Astrocyte (in vitro differentiated cells and primary cell): Measurements from ENCODE around the gene ZNF837. TPM values are rescaled to one million over a fixed set of nuclear protein-coding genes. Genes with fewer than 3 reads are reported as not detected.

Source experiments
- DNase-seq: peaks from one replicate; pipeline ENCODE4 v3.0.0-alpha.2; 2010; ENCODE audit warnings: low read depth
- FAIRE-seq: peaks from 2 replicates; lab custom pipeline; 2011; peaks lifted over from hg19 to GRCh38; lab: Jason Lieb, UNC
- H2AFZ ChIP-seq: 2 replicates; pipeline ENCODE4 v1.6.0; 2012; ENCODE audit warnings: low read depth, low read length, inconsistent platforms
- H3K27ac ChIP-seq: 2 replicates; pipeline ENCODE4 v1.5.1; 2011; ENCODE audit warnings: low read depth, low read length, inconsistent platforms
- H3K27me3 ChIP-seq: 2 replicates; pipeline ENCODE4 v1.6.0; 2011; ENCODE audit warnings: low read length, inconsistent platforms; ENCODE audit not compliant: insufficient read depth
- H3K36me3 ChIP-seq: 2 replicates; pipeline ENCODE4 v1.5.1; 2011; ENCODE audit warnings: low read length, inconsistent platforms; ENCODE audit not compliant: insufficient read depth
- H3K4me1 ChIP-seq: 2 replicates; pipeline ENCODE4 v1.5.1; 2011; ENCODE audit warnings: low read length, inconsistent platforms; ENCODE audit not compliant: insufficient read depth
- H3K4me2 ChIP-seq: 2 replicates; pipeline ENCODE4 v1.6.0; 2012; ENCODE audit warnings: low read length, inconsistent platforms
- H3K4me3 ChIP-seq: 2 replicates; pipeline ENCODE4 v1.5.1; 2011; ENCODE audit warnings: low read depth, mild to moderate bottlenecking, low read length, inconsistent platforms; ENCODE audit not compliant: insufficient read depth
- H3K79me2 ChIP-seq: 2 replicates; pipeline ENCODE4 v1.6.0; 2012; ENCODE audit warnings: mild to moderate bottlenecking, low read length, inconsistent platforms; ENCODE audit not compliant: insufficient read depth
- H3K9ac ChIP-seq: 2 replicates; pipeline ENCODE4 v1.6.0; 2012; ENCODE audit warnings: mild to moderate bottlenecking, low read length, inconsistent platforms
- H3K9me3 ChIP-seq: 2 replicates; pipeline ENCODE4 v1.5.1; 2012; ENCODE audit warnings: low read depth, mild to moderate bottlenecking, low read length, inconsistent platforms; ENCODE audit not compliant: insufficient read depth
- H4K20me1 ChIP-seq: 2 replicates; pipeline ENCODE4 v1.6.0; 2012; ENCODE audit warnings: low read length, inconsistent platforms; ENCODE audit not compliant: insufficient read depth
- H3K27ac Mint-ChIP-seq: one replicate; pipeline ENCODE4 v1.8.0; 2021; ENCODE audit warnings: mild to moderate bottlenecking, mixed read lengths; ENCODE audit not compliant: unreplicated experiment
- H3K27me3 Mint-ChIP-seq: one replicate; pipeline ENCODE4 v1.8.0; 2021; ENCODE audit warnings: low read depth, mixed read lengths; ENCODE audit not compliant: unreplicated experiment
- H3K36me3 Mint-ChIP-seq: one replicate; pipeline ENCODE4 v1.8.0; 2021; ENCODE audit warnings: low read depth, mixed read lengths; ENCODE audit not compliant: unreplicated experiment
- H3K4me1 Mint-ChIP-seq: one replicate; pipeline ENCODE4 v1.8.0; 2021; ENCODE audit warnings: low read depth, mixed read lengths; ENCODE audit not compliant: unreplicated experiment
- H3K4me3 Mint-ChIP-seq: one replicate; pipeline ENCODE4 v1.8.0; 2021; ENCODE audit warnings: mild to moderate bottlenecking, moderate library complexity, mixed read lengths; ENCODE audit not compliant: unreplicated experiment
- H3K9me3 Mint-ChIP-seq: one replicate; pipeline ENCODE4 v1.8.0; 2021; ENCODE audit warnings: mild to moderate bottlenecking, mixed read lengths; ENCODE audit not compliant: unreplicated experiment
- EZH2 ChIP-seq: IDR thresholded peaks from 2 replicates; pipeline ENCODE4 v1.6.1; 2012; ENCODE audit warnings: mild to moderate bottlenecking, low read length, inconsistent platforms; ENCODE audit not compliant: insufficient read depth
- total RNA-seq: library from RNA; stranded (reverse); gene quantifications from 2 replicates; pipeline ENCODE4 v1.2.1, GENCODE V29; 2021
- TF ChIP-seq, protein P1 (sequence below): IDR thresholded peaks from 2 replicates; pipeline ENCODE4 v1.5.1; 2011; ENCODE audit warnings: low read depth, mild to moderate bottlenecking, inconsistent platforms, low read length, moderate library complexity; ENCODE audit not compliant: insufficient read depth

ZNF837 gene
- total RNA-seq, 1 donor from 2014 or later = 2.4 TPM

DNA sequence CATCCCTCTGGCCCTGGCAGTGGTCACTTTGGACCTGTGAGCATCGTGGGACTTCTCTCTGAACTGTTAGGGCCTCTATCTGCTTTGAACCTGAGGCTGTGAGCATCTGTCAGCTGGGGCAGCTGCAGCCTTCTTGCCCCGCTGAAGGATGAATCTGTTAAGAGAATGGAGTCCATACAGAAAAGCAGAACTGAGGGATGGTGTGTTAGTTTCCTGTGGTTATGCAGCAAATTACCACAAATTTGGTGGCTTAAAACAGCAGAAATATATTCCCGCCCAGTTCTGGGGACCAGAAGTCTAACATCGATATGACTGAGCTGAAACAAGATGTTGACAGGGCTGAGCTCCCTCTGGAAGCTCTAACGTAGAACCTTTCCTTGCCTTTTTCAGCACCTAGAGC lies 16.7 kb downstream of the ZNF837 start:
- Histone ChIP-seq H3K4me2 (no peak overlapping the region), H3K4me3 (no peak overlapping the region), H3K79me2 (no peaks in the 10 kb centered on the region), H4K20me1 (no peaks in the 10 kb centered on the region), H2AFZ (no peak overlapping the region), H3K9ac (no peak overlapping the region), H3K27me3 (no peaks in the 10 kb centered on the region), H3K36me3 (no peaks in the 10 kb centered on the region), H3K4me1 (peaks cover 4% of the 10 kb centered on the region), H3K9me3 (peaks cover 3% of the 10 kb centered on the region), H3K27ac (no peak overlapping the region)
- DNase-seq (no peak), FAIRE-seq (no peak)
- no peak overlapping the region for H3K27ac Mint-ChIP-seq
- peaks cover 5% of the 10 kb centered on the region for H3K36me3 Mint-ChIP-seq
- no peak overlapping the region for H3K4me3 Mint-ChIP-seq
- no peaks in the 10 kb centered on the region for H3K9me3 Mint-ChIP-seq
- H3K4me1 Mint-ChIP-seq = peaks cover 1% of the 10 kb centered on the region
- TF ChIP-seq, protein P1, sequence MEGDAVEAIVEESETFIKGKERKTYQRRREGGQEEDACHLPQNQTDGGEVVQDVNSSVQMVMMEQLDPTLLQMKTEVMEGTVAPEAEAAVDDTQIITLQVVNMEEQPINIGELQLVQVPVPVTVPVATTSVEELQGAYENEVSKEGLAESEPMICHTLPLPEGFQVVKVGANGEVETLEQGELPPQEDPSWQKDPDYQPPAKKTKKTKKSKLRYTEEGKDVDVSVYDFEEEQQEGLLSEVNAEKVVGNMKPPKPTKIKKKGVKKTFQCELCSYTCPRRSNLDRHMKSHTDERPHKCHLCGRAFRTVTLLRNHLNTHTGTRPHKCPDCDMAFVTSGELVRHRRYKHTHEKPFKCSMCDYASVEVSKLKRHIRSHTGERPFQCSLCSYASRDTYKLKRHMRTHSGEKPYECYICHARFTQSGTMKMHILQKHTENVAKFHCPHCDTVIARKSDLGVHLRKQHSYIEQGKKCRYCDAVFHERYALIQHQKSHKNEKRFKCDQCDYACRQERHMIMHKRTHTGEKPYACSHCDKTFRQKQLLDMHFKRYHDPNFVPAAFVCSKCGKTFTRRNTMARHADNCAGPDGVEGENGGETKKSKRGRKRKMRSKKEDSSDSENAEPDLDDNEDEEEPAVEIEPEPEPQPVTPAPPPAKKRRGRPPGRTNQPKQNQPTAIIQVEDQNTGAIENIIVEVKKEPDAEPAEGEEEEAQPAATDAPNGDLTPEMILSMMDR = no peak
- no peak for TF ChIP-seq EZH2
- no peaks in the 10 kb centered on the region for H3K27me3 Mint-ChIP-seq

DNA sequence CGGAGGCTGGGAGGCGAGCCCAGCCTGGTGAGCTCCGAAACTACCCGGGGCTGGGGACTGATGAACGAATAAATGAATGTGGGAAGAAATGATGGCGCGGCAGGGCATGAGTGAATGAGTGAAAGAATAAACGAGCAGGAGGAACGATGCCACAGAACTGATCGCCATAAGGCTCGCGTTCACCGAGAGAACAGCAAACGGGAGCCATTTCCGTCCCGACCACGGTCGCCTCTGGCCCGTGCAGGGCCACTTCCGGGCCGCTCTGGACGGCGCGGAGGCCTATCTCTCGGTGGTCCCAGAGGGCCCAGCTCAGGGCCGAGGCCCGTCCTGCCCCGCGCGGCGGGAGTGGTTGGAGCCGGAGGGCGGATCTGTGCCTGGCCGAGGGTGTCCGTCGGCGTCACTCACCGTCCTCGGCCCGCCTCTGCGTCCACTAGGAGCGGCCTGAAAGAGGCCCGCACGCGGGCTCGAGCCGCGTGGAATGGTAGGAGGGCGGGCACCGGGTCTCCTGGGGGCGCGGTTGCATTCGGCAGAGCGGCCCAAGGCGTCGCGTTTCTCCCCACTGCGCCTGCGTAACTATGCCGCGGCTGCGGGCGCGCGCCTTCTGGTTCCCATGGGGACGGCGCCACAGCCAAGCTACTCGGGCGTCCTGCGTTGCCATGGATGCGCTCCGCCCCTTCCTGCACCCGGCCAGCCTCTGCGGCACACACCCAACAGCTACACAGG lies 18.4 kb downstream of the ZNF837 start, which contains the start of gene ZNF497:
TSS of gene ZNF497 (minus strand) at position 480 of the 723 bp plus-strand sequence. CDS start 5,116 bp downstream, outside the sequence.
- H3K4me1 ChIP-seq = peaks cover 4% of the 10 kb centered on the region
- peak within 1 kb of the TSS; percentile 85 for H3K27ac ChIP-seq
- Mint-ChIP-seq H3K4me3 (peak within 1 kb of the TSS; percentile 88), H3K27ac (peak within 1 kb of the TSS; percentile 90), H3K9me3 (no peaks in the 10 kb centered on the region), H3K36me3 (peaks cover 8% of the 10 kb centered on the region), H3K4me1 (peaks cover 4% of the 10 kb centered on the region), H3K27me3 (no peaks in the 10 kb centered on the region)
- no peaks in the 10 kb centered on the region for H3K79me2 ChIP-seq
- peaks cover 7% of the 10 kb centered on the region for H3K9me3 ChIP-seq
- no peak for FAIRE-seq
- peak within 1 kb of the TSS; percentile 97 for H2AFZ ChIP-seq
- peak; percentile 87 for DNase-seq
- no peak for TF ChIP-seq EZH2
- TF ChIP-seq, protein P1 = no peak
- H3K27me3 ChIP-seq = no peaks in the 10 kb centered on the region
- peak within 1 kb of the TSS; percentile 71 for H3K4me3 ChIP-seq
- peak within 1 kb of the TSS; percentile 89 for H3K9ac ChIP-seq
- H3K4me2 ChIP-seq = peak within 1 kb of the TSS; percentile 99
- no peaks in the 10 kb centered on the region for H4K20me1 ChIP-seq
- H3K36me3 ChIP-seq = no peaks in the 10 kb centered on the region

DNA sequence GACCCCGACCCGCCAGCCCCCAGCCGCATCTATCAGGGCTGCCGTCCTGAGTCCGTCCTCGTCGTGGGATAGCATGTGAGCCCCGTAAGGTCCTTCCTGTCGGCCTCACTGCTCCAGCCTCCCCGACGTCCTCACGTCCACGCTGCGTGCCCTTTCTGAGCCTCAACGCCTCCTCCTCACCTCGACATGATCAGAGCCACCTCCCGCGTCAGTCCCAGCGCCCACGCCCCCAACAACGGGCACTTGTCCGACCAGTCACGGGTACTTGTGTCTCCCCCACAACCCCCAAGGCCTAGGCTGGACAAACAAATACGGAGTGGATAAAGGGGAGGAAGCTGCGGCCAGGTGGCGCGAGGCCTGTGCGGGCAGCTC lies 18.9 kb downstream of the ZNF837 start:
- H3K36me3 ChIP-seq = no peaks in the 10 kb centered on the region
- DNase-seq (peak; percentile 47), FAIRE-seq (no peak)
- H3K27ac ChIP-seq = peak overlapping the region; percentile 85
- peak overlapping the region; percentile 97 for H2AFZ ChIP-seq
- H4K20me1 ChIP-seq = no peaks in the 10 kb centered on the region
- Mint-ChIP-seq H3K27ac (peak overlapping the region; percentile 90), H3K4me3 (peak overlapping the region; percentile 88), H3K4me1 (peaks cover 4% of the 10 kb centered on the region), H3K27me3 (no peaks in the 10 kb centered on the region), H3K36me3 (peaks cover 5% of the 10 kb centered on the region), H3K9me3 (no peaks in the 10 kb centered on the region)
- peak overlapping the region; percentile 89 for H3K9ac ChIP-seq
- no peaks in the 10 kb centered on the region for H3K79me2 ChIP-seq
- peaks cover 5% of the 10 kb centered on the region for H3K9me3 ChIP-seq
- peak overlapping the region; percentile 99 for H3K4me2 ChIP-seq
- H3K4me3 ChIP-seq = peak overlapping the region; percentile 71
- TF ChIP-seq, protein P1 = no peak
- no peak for TF ChIP-seq EZH2
- H3K4me1 ChIP-seq = peaks cover 4% of the 10 kb centered on the region
- no peaks in the 10 kb centered on the region for H3K27me3 ChIP-seq
